Superior temporal gyrus (tissue), 1 donor: ENCODE measurements around the gene COG6.

Source experiments
- DNase-seq: peaks from one replicate; pipeline ENCODE4 v3.0.0-alpha.2; 2016; ENCODE audit errors: extremely low spot score

The COG6 gene

GRCh38 chr13:39676315-39676876 is 20.9 kb downstream of the COG6 start:
- DNase-seq, result peak; percentile 88

GRCh38 chr13:39682310-39682709 is 26.8 kb downstream of the COG6 start:
- DNase-seq, result no peak

- DNase-seq, result no peak
These were observed 27.3 kb downstream of the COG6 start for GRCh38 chr13:39682788-39683187.

GRCh38 chr13:39684531-39685137 is 29.2 kb downstream of the COG6 start:
- DNase-seq, result peak; percentile 79

- no peak for DNase-seq
These were observed 30.2 kb downstream of the COG6 start for GRCh38 chr13:39685652-39686051.

GRCh38 chr13:39688278-39688677 is 32.8 kb downstream of the COG6 start:
- DNase-seq, result no peak

- DNase-seq, result no peak
These were observed 33.4 kb downstream of the COG6 start for GRCh38 chr13:39688699-39689405.

GRCh38 chr13:39692660-39693438 is 37.4 kb downstream of the COG6 start:
- no peak for DNase-seq

GRCh38 chr13:39699274-39699673 is 43.8 kb downstream of the COG6 start:
- DNase-seq, result no peak

GRCh38 chr13:39712626-39713025 is 57.2 kb downstream of the COG6 start:
- no peak for DNase-seq

- DNase-seq, result no peak
These were observed 73.7 kb downstream of the COG6 start for GRCh38 chr13:39729156-39729555.

GRCh38 chr13:39734952-39735351 is 79.5 kb downstream of the COG6 start:
- no peak for DNase-seq

GRCh38 chr13:39737047-39737446 is 81.6 kb downstream of the COG6 start:
- DNase-seq, result no peak

GRCh38 chr13:39740761-39741160 is 85.3 kb downstream of the COG6 start:
- DNase-seq, result no peak

GRCh38 chr13:39748961-39749360 is 93.5 kb downstream of the COG6 start:
- no peak for DNase-seq

GRCh38 chr13:39749528-39749927 is 94.1 kb downstream of the COG6 start:
- no peak for DNase-seq

- no peak for DNase-seq
These were observed 96.3 kb downstream of the COG6 start for GRCh38 chr13:39751805-39752204.

- no peak for DNase-seq
These were observed 105.1 kb downstream of the COG6 start for GRCh38 chr13:39760521-39760920.

GRCh38 chr13:39765801-39766463 is 110.5 kb downstream of the COG6 start:
- peak; percentile 66 for DNase-seq

- peak; percentile 36 for DNase-seq
These were observed 111.1 kb downstream of the COG6 start for GRCh38 chr13:39766464-39767158.

- no peak for DNase-seq
These were observed 112.5 kb downstream of the COG6 start for GRCh38 chr13:39767791-39768517.
